RWPE1 (cell line): ENCODE data around the gene TSSK6.

Experiments used
- CTCF ChIA-PET: fragments of 350-600 bp; sonication (Branson Sonifier 250); formaldehyde crosslinking; extraction: SDS; loops from one replicate; lab custom pipeline; 2021; lab: Yijun Ruan, JAX
- POLR2A ChIA-PET: fragments of 400-600 bp; formaldehyde crosslinking; extraction: SDS; loops from one replicate; lab custom pipeline; 2020; ENCODE audit warnings: antibody characterized with exemption; ENCODE audit not compliant: low non-redundant PET; lab: Yijun Ruan, JAX
- DNase-seq: peaks from one replicate; pipeline ENCODE4 v3.0.0; 2012; ENCODE audit warnings: low spot score
- H3K27ac ChIP-seq: fragments of 450-650 bp; 2 replicates; pipeline ENCODE4 v1.5.1; 2017
- CTCF ChIP-seq: fragments of 450-650 bp; conservative IDR thresholded peaks from 2 replicates; pipeline ENCODE4 v1.5.1; 2017; ENCODE audit warnings: low read depth, mild to moderate bottlenecking

Gene TSSK6

GRCh38 chr19:19542507-19542906 is 27.2 kb upstream of the TSSK6 start:
- H3K27ac ChIP-seq, result no peak overlapping the region
- TF ChIP-seq CTCF, result no peak
- no peak for DNase-seq
- ChIA-PET CTCF (no interaction called here), POLR2A (no interaction called here)

- DNase-seq, result no peak
- no peak for TF ChIP-seq CTCF
- CTCF ChIA-PET, result interaction anchor here (1.3 kb wide), 1 partner anchor 9 kb away, joined by 6 read pairs; no protein-coding TSS in a partner anchor
- H3K27ac ChIP-seq, result no peak overlapping the region
- POLR2A ChIA-PET, result no interaction called here
These were observed 26.3 kb upstream of the TSSK6 start for GRCh38 chr19:19541616-19542015.

- DNase-seq, result peak; percentile 92
- CTCF ChIA-PET, result interaction anchor here (1.3 kb wide), 1 partner anchor 8 kb away, joined by 6 read pairs; no protein-coding TSS in a partner anchor
- POLR2A ChIA-PET, result interaction anchor here (0.7 kb wide), 1 partner anchor 246 kb away, joined by 3 read pairs; no protein-coding TSS in a partner anchor
- H3K27ac ChIP-seq, result no peak overlapping the region
- no peak for TF ChIP-seq CTCF
These were observed 25.6 kb upstream of the TSSK6 start for GRCh38 chr19:19540715-19541515.

GRCh38 chr19:19540064-19540714 is 24.8 kb upstream of the TSSK6 start:
- DNase-seq, result peak; percentile 90
- ChIA-PET POLR2A (interaction anchor here (0.7 kb wide), 1 partner anchor 245 kb away, joined by 3 read pairs; no protein-coding TSS in a partner anchor), CTCF (interaction anchor here (1.3 kb wide), 1 partner anchor 7 kb away, joined by 6 read pairs; no protein-coding TSS in a partner anchor)
- TF ChIP-seq CTCF, result no peak
- no peak overlapping the region for H3K27ac ChIP-seq

GRCh38 chr19:19539698-19540063 is 24.3 kb upstream of the TSSK6 start:
- ChIA-PET CTCF (interaction anchor here (1.5 kb wide), 1 partner anchor 104 kb away, joined by 4 read pairs; no protein-coding TSS in a partner anchor), POLR2A (no interaction called here)
- TF ChIP-seq CTCF, result no peak
- no peak overlapping the region for H3K27ac ChIP-seq
- no peak for DNase-seq

- ChIA-PET CTCF (interaction anchor here (0.5 to 1.5 kb wide), 4 partner anchors 24 to 105 kb away, joined by 3 to 4 read pairs (median 4); no protein-coding TSS in a partner anchor), POLR2A (interaction anchor here (0.6 to 1.0 kb wide), 2 partner anchors 85 to 93 kb away, joined by 3 read pairs; no protein-coding TSS in a partner anchor)
- H3K27ac ChIP-seq, result no peak overlapping the region
- no peak for DNase-seq
- no peak for TF ChIP-seq CTCF
These were observed 23.4 kb upstream of the TSSK6 start for GRCh38 chr19:19538785-19539166.
